GM10248 (cell line): ENCODE measurements around the gene DAGLB.

Experiments
- CTCF ChIA-PET: fragments of 300-600 bp; sonication (Branson Sonifier 250); formaldehyde crosslinking; extraction: SDS; loops from one replicate; lab custom pipeline; 2021; ENCODE audit warnings: antibody characterized with exemption; lab: Yijun Ruan, JAX
- POLR2A ChIA-PET: fragments of 350-650 bp; sonication (Branson Sonifier 250); formaldehyde crosslinking; extraction: SDS; loops from one replicate; lab custom pipeline; 2020; ENCODE audit warnings: antibody characterized with exemption; lab: Yijun Ruan, JAX
- DNase-seq: peaks from one replicate; pipeline ENCODE4 v3.0.0; 2012; ENCODE audit errors: extremely low spot score
- TF ChIP-seq, protein P1 (sequence below): IDR thresholded peaks from 2 replicates; pipeline ENCODE4 v1.5.1; 2012; ENCODE audit warnings: mild to moderate bottlenecking, low read depth; ENCODE audit errors: extremely low read depth, missing control alignments, control extremely low read depth

The DAGLB gene

DNA sequence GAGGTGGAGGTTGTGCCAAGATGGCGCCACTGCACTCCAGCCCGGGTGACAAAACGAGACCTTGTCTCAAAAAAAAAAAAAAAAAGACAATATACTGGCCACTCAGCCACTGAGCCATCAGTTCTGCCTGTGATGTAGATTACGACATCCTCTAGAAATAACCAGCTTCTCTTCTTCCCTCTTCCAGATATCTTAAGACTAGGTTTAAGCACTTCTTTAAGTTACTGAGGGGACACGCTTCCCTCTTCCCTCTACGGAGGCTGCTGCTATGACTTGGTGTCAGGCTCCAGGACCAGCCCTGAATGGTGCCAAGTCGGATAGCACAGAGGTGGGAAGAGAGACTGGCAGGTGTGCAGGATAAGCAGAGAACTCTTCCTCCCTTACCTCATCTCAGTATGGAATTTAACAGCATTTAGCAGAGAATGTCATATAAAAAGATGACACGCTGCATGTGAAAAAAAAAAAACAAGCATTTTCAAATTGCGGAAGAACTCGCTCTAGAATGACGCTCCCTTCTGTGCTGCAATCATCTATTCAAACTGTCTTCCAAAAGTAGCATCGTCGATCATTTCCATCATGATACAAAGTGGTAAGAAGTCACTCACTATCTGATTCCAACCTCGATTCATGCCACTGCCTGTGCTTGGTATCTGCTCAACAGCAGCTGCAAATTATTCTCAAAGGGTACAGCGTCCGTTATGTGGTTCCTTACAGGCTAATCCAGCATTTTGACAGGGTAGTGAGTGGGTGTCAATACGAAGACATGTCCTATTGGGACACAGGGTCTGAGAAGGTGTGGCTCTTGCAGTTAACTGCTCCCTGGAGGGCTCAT is 13.8 kb downstream of the DAGLB start:
- POLR2A ChIA-PET: no interaction called here
- no peak for DNase-seq
- CTCF ChIA-PET: interaction anchor here (1.1 to 1.4 kb wide), 5 partner anchors 10 to 17 kb away, joined by 3 to 7 read pairs (median 4); no protein-coding TSS in a partner anchor
- TF ChIP-seq, protein P1, sequence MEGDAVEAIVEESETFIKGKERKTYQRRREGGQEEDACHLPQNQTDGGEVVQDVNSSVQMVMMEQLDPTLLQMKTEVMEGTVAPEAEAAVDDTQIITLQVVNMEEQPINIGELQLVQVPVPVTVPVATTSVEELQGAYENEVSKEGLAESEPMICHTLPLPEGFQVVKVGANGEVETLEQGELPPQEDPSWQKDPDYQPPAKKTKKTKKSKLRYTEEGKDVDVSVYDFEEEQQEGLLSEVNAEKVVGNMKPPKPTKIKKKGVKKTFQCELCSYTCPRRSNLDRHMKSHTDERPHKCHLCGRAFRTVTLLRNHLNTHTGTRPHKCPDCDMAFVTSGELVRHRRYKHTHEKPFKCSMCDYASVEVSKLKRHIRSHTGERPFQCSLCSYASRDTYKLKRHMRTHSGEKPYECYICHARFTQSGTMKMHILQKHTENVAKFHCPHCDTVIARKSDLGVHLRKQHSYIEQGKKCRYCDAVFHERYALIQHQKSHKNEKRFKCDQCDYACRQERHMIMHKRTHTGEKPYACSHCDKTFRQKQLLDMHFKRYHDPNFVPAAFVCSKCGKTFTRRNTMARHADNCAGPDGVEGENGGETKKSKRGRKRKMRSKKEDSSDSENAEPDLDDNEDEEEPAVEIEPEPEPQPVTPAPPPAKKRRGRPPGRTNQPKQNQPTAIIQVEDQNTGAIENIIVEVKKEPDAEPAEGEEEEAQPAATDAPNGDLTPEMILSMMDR: no peak

DNA sequence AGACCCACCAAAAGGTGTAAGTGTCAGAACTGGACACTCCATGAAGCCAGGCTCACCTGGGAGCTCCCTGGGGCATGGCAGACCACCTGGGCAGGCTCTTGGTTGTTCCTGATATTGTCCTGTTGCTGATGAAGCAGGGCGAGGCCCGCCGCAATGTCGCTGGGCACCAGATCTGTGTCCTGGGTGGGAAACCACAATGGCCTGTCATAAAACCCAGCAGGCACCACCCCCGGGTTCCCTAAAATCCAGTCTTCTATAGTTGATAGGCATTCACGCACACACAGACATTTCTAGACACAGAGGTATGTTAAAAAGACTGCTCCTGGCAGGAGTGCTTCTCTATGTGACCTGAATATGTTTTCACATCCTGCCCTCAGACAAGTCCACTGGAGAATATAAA is 15.0 kb downstream of the DAGLB start:
- TF ChIP-seq, protein P1: no peak
- ChIA-PET POLR2A (no interaction called here), CTCF (interaction anchor here (1.3 kb wide), 1 partner anchor 16 kb away, joined by 3 read pairs; no protein-coding TSS in a partner anchor)
- no peak for DNase-seq

DNA sequence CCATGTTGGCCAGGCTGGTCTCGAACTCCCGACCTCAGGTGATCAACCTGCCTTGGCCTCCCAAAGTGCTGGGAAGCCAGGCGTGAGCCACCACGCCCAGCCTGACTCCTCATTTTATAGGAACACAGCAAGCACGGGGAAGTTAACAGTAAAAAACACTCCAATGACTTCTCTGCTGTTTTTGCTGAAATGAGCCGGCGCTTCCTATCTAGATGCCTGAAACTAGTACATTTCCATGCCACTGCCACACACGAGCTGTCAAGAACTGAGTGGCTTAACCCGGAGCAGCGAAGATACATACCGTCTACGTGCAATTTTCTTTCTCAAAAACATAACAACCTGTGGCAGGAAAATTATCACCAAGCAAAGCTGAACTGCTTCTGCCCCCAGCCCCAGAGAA is 16.8 kb downstream of the DAGLB start:
- TF ChIP-seq, protein P1: no peak
- CTCF ChIA-PET: interaction anchor here (1.5 kb wide), 1 partner anchor 17 kb away, joined by 3 read pairs; the partner anchor contains the start of gene DAGLB
- no peak for DNase-seq
- POLR2A ChIA-PET: no interaction called here

DNA sequence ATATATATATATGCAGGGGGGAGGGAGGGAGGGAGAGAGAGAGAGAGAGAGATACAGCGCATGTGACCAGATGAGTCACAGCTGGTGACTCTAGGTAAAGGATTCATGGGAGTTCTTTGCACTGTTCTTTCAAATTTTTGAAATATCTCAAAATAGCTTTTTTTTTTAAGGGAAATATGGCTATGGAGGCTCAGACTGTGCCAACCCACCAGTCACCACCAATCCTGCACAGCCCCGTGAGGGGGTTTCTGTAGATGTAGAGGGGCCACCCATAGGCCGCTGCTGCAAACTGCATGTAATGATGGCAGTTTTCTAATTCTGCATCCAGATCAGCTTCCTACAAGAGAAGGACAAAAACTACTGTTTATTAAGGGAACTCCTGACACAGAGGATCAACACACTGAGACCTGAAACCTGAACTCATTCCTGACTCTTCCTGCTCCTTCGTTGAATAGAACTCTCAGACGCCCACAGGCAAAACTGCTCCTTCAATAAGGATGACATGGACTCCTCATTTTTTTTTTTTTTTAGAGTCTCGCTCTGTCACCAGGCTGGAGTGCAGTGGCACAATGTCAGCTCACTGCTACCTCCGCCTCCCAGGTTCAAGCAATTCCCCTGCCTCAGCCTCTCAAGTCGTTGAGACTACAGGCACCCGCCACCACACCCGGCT is 17.3 kb downstream of the DAGLB start:
- ChIA-PET POLR2A (no interaction called here), CTCF (interaction anchor here (1.5 kb wide), 1 partner anchor 17 kb away, joined by 3 read pairs; the partner anchor contains the start of gene DAGLB)
- TF ChIP-seq, protein P1: no peak
- DNase-seq: no peak

DNA sequence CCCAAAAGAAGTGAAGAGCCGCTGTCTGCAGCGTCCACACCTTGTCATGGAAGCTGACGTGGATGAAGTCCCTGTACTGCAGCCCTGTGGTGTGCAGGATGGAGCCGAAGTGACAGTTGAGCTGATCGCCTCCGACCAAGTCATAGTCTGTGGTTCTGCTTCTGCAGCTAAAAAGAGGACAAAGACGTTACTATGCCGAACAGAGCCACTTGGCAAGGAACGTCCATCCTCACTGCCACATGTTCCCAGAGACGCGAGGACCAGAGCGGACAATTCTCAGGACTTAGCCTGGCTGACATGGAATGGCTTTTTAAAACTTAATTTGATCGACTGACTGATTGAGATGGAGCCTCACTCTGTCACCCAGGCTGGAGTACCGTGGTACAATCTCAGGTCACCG is 21.8 kb downstream of the DAGLB start:
- ChIA-PET POLR2A (no interaction called here), CTCF (no interaction called here)
- TF ChIP-seq, protein P1: no peak
- no peak for DNase-seq

DNA sequence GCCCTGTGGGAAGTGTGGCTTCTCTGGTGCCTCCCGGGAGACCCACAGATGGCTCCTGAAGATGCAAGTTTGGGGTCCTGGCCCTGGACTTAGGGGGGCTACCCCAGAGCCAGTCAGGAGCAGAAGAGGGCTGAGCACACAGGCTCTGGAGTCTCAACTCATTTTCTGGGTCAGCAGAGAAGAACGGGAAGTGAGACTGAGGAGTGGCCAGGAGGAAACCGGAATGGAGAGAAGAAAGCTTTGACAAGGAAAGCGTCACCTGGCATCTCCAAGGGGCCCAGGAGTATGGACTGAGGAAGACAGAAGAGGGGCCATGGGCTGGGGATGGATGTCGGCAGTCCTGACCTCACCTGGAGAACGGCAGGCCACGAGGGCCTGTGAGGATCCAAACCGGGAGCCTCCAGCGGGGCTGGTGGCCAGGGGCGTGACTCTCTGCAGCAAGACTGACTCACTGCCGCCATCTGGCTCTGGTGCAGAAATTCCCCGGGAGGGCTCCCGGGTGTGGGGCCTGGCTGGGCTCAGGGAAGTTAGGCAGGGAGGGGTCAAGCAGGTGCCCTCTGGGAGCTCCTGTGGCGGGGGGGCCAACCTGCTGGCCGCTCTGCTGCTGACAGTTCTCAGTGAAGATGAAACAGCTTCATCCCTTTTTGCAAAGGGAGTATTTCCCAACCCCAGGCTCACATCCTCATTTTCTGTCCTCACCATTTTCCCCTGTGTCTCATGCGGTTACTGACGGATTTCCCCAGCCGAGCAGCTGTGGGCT is 23.6 kb downstream of the DAGLB start:
- DNase-seq: no peak
- TF ChIP-seq, protein P1: no peak
- ChIA-PET POLR2A (no interaction called here), CTCF (interaction anchor here (0.9 to 2.2 kb wide), 3 partner anchors 10 to 21 kb away, joined by 3 to 7 read pairs (median 4); no protein-coding TSS in a partner anchor)
